GM18861 (cell line): ENCODE results near the gene OPA3.

Experiments
- ATAC-seq: cut with Tn5 transposase; IDR thresholded peaks from one replicate; pipeline ENCODE4 v1.9.1; 2021; ENCODE audit not compliant: unreplicated experiment

Gene OPA3

DNA sequence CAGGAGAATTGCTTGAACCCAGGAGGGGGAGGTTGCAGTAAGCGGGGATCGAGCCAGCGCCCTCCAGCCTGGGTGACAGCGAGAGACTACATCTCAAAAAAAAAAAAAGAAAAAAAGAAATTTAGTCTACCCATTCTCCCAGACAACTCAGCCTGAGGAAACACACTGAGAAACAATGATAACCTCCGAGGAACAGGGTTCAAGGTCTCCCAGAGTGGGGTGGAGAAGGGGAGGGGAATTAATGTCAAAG lies 78.7 kb downstream of the OPA3 start:
- ATAC-seq, result no peak

DNA sequence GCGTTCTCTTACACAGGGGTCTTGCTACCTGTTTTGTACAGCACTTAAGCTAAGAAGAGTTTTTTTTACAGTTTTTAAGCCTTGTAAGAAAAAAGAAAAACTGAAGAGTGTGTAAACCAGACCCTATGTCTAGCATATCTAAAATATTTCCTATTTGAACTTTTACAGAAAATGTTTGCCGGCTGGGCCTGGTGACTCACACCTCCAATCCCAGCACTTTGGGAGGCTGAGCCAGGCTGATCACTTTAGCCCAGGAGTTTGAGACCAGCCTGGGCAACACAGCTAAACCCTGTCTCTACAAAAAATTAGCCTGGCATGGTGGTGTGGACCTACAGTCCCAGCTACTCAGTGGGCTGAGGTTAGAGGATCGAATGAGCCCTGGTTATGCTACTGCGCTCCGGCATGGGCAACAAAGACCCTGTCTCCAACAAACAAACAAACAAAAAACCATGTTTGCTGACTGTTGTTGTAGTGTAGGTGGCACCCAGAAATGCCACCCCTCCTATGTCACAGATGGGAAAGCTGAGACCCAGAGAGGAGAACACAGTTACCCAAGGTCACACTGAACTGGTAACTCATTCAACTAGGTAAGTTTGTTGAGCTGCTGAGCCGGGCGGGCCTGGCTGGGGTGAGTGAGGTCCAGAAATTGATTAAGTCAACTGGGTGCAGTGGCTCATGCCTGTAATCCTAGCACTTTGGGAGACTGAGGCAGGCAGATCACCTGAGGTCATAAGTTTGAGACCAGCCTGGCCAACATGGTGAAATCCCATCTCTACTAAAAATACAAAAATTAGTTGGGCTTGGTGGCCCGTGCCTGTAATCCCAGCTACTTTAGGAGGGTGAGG lies 79.2 kb downstream of the OPA3 start:
- no peak for ATAC-seq

DNA sequence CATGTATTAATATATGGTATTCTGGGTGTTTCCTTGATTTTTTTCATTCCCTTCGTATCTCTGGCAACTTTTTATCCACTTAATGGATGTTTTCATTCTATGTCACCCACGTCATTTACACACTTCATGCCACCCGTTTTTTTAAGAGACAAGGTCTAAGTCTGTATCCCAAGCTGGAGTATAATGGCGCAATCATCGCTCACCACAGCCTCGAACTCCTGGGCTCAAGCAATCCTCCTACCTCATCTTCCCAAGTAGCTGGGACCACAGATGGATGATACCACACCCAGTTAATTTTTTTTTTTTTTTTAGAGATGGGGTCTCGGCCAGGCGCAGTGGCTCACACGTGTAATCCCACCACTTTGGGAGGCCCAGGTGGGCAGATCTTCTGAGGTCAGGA lies 80.7 kb downstream of the OPA3 start:
- ATAC-seq, result no peak

DNA sequence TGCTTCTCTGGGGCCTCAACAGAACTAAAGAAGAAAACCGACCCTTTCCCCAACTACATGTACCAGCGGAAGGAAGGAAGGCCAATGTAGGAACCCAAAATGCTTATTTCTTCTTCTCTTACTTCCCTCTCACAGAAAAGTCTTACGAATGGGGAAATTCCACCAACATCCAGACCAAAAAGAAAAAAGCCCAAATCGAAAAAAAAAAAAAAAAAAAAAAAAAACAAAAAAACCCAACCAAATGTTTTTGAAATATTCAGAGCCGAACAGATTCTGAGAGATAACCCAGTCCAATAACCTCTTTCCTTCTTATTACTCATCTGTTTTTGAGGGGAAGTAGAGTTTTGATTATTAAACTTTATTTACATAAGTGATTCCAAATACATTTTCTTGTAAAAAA lies 82.5 kb downstream of the OPA3 start:
- no peak for ATAC-seq

DNA sequence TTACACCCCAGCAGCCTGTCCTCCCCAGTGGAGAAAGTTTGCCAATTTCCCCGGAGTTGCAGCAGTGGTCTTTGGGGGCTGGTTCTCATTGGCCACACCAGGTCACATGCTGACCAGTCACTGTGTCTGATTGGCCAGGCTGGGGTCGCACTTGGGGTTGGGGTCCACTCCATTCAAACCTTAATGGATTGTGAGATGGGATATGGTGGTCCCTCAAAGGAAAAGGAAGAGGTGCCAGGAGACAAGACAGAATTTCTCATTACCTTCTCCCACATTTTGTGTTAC lies 82.9 kb downstream of the OPA3 start:
- ATAC-seq, result no peak

DNA sequence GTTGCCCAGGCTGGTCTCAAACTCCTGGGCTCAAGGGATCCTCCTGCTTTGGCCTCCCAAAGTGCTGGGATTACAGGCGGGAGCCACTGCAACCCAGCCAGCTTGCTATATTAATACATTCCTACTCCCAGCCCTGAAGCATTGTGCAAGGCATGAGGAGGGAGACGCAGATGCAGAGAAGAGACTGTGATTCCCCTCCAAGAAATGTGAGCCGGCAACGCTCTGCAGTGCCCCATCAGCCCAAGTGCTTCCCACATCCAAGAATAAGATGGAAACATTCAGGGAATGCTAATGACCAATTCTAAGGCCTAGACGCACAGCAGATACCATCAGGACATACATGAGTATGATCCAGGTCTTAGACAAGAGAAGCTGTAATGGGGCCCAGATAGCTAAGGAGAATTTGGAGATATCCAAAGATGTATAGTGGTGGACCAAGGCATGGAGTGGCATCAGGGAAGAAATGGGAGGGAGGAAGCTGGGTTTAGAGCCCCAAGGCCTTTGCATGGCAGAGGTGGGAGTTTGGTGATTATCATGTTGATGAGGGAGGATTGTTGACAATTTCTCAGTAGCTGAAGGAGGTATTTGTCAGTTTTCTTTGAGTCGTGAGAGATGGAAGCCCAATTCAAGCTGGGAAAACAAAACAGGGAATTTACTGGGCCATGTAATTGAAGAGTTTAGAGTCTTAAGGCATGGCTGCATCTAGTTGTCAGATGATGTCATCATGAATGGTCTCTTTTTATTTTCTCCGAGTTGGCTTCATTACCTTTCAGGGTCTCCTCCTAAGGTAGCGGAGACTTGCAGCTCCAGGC lies 83.5 kb downstream of the OPA3 start:
- no peak for ATAC-seq

DNA sequence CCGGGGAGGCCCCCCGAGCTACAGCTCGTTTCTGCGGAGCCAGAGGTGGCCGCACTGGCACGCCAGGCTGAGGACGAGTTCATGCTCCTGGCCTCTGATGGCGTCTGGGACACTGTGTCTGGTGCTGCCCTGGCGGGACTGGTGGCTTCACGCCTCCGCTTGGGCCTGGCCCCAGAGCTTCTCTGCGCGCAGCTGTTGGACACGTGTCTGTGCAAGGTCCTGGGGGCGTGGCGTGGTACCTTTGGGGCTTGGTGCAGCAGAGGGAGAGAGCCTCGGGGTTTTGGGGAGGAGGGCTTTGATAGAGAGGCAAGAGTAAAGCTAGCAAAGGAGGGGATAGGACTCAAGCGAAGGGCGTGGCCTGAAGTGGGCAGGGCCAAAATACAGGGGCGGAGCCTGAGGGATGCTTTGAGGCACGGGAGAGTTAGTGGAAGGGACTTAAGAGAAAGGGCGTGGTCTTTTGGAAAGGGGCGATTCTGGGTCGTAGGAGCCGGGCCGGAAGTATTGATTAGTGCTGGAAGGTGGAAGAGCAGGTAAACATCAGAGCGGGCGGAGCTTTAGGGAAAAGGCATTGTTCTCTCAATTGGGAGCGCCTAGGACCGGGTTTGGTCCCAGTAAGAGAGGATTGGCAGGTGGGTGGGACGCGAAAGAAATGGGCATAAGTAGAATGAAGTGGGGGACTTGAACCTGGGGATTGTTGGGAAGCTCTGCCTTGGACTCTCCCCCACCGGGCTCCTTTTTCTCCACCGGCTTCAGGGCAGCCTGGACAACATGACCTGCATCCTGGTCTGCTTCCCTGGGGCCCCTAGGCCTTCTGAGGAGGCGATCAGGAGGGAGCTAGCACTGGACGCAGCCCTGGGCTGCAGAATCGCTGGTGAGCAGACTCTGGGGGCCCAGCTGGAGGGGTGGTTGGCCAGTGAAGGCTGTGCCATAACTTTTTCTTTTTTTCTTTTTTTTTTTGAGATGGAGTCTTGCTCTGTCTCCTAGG lies 85.1 kb downstream of the OPA3 start:
- ATAC-seq, result no peak

- ATAC-seq, result no peak
Observed at GRCh38 chr19:45498411-45499195, 86.0 kb downstream of the OPA3 start, which contains the start of gene PPM1N. PPM1N (plus strand) TSS chr19:45498443; CDS start chr19:45498473, 30 bp downstream.

DNA sequence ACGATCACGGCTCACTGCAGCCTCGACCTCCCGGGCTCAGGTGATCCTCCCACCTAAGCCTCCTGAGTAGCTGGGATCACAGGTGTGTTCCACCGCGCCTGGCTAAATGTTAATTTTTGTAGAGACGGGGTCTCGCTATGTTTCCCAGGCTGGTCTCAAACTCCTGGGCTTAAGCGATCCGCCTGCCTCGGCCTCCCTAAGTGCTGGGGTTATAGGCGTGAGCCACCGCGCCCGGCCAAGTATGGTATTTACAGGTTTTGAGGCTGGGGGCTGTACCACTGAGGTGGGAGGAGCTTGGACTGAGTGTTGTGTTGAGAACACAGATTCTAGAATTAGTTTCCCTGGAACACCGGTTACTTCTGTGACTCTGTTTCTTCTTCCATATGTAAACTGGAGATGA lies 86.8 kb downstream of the OPA3 start:
- ATAC-seq, result no peak

DNA sequence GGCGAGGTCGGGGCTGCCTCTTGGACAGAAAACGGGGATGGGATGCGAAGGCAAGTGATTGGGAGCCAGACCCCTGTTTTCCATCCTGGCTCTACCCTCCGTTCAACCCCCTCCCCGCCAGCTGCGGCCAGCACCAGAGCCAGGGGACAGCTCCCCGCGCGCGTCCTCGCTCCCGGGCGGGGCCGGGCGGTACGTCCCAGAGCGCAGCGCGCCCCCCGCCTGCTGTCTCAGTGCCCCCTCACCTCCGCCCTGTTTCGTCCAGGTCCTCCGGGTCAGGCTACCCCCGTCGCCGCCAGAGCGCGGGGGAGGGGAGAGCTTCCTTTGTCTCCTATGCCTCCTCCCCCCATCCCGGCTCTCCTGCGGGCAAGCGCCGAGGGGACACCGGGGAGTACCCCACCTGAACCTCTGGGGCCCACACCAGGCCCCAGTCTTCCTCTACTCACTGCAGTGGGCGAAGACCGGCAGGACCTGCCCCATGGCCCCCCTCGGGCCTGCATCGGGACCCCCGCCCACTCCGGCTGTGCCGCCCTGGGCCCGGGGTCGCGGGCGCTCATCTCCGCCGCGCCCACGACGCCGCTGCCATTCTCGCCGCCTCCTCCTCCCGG lies 88.2 kb downstream of the OPA3 start:
- ATAC-seq, result no peak

GRCh38 chr19:45495178-45495577 lies 89.4 kb downstream of the OPA3 start:
- no peak for ATAC-seq

DNA sequence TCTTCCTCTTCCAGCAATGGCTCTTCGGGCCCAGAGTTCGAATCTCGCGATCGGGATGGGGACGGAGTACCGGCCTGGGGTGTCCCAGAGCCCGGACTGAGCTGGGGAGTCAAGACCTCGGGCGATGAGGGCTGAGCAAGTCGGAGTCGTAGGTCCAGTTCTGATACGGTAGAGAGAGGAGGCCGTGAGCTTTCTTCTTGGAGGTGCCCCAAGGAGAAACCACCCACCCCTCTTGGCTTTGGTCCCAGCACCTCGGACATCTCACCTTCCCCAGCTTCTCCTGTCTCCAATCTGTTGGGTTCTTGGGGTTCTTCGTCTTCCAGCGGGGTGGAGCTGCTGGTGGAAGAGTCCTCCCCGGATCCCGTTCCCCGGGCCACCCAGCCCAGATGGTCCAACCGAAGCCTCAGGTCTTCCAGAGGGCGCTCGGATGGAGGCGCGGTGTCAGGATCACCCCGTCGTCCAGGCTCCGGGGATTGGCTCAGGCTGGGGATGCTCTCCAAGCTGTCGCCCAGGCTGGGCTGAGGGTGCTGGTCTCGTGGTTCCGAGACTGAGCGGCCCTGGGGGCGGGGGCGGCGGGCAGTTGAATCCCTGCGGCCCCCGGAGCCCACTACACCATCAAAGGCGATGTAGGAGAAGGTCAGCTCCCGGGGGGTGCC lies 90.2 kb downstream of the OPA3 start:
- no peak for ATAC-seq

DNA sequence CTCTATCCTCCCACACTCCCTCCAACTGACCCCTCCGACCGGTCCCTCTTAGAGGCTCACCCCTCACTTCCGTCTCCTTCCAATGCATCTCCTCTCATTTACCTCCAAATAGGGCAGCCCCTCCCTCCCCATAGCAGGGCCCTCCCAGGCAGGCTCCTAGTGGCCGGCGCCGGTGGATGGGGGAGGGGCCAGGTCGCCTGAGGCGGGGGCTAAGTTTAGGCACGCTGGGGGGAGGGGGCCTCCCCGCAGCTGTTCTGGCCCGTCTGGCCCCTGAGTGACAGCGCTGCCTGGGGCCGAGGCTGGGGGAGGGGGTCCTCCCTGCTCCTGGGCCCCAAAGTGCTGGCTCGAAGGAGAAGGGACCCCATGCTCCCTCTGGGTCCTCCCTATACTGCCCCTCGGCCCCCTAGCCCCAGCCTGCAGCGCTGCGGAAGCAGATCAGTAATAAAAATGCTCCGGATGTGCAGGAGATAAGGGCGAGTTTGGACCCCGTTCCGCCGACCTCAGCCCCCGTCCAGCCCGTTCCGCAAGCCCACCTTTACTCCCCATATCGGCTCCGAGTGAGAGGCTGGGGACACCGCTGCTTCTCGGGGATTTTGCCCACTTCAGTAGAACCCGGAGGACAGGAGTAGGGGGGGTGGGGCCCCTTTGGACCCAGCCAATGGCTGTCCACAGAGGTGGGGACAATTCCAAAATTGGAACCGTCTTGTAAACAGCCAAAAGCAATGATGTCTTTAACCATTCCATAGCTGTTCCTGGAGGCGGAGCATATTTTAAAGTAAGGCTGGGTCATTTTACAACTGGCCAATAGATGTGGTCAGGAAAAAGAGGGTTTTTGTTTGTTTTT lies 91.8 kb downstream of the OPA3 start:
- ATAC-seq, result no peak

- ATAC-seq, result no peak
Observed at GRCh38 chr19:45492137-45492626, 92.4 kb downstream of the OPA3 start.

DNA sequence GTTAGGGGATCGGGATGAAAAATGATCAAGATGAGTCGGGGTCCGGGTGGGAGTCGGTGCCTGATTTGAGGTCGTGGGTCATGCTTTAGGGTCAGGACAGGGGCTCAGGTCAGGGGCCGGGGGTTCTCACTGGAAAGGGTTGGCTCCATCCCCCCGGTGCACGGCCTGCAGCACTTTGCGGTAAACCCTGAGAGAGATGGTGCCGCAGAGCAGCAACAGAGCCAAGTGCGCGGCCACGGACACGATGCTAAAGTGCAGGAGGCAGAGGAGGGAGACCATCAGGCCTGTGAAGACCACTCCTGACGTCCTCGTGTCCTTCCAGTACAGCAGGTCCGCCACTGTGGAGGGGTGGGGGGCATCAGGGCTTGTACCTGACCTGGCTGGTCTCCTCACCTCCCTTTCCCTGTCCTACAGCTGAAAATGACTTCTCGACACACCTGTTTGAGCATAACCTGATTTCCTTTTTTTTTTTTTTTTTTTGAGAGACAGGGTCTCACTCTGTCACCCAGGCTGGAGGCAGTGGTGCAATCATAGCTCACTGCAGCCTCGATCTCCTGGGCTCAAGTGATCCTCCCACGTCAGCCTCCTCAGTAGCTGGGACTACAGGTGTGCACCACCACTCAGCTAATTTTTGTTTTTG lies 95.3 kb downstream of the OPA3 start:
- ATAC-seq, result no peak

DNA sequence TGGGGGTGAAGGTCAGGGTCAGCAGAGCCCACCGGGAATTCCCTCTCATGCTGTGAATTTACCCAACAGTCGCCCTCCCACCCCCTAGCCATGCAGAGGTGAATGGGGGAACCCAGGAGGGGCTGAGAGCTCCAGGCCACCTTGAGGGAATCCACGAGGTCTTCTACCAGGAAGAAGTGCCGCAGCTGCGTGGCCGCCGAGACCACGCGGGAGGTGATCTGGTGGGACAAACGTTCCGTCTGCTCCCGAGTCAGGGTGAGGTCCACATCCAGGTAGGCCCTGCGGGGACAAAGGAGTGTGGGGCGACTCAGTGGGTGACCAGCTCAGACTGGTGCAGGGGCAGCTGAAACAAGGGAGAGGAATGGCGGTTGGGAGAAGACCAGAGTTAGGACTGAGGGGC lies 95.9 kb downstream of the OPA3 start:
- ATAC-seq, result no peak

DNA sequence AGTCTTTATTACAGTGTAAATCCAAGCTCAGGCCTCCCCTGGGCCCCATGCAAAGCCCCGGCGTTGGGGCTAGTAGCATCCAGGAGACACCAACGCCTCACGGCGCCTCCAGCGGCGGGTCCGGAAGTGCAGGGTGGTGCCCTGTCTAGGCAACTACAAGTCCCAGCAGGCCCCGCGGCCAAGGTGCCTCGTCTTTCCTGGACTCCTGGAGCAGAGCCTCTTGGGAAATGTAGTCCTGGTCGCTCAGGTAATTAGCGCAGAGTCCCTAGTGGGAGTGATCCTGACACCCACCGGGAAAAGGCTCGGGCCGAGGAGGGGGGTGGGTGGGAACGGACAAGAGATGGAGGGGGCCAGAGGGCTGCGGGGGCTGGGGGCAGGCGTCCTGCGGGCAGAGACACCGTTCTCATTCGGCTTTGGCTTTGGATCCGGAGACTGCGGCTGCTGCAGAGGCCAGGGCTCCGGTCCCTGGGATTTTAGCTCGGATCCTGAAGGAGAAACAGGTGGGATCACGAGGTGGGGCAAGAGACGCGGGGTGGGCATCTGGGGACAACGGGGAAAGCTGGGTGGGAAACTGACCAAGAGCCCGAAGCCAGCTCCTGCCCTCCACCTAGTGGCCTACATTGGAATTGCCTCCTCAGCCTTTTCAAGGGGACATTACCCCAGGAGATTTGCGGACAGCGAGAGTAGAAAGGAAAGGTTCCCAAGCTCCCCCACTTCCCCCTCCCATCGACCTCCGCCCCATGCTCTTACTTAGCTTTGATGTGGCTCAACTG lies 99.1 kb downstream of the OPA3 start:
- ATAC-seq, result peak; percentile 89
